Naive thymus-derived CD4-positive, alpha-beta T cell (primary cell): ENCODE data around the gene ADAMTS17. TPM values are rescaled to one million over a fixed set of nuclear protein-coding genes. Genes with fewer than 3 reads are reported as not detected.

Experiments used
- ATAC-seq: fragments of 150-1000 bp; cut with Tn5 transposase; 2 replicates; pipeline ENCODE4 v1.10.0; 2021; ENCODE audit warnings: mild to moderate bottlenecking, moderate library complexity
- CTCF ChIA-PET: fragments of 350-600 bp; sonication (Branson Sonifier 250); formaldehyde crosslinking; loops from one replicate; lab custom pipeline; 2021; ENCODE audit warnings: antibody characterized with exemption; lab: Charles Lee
- POLR2A ChIA-PET: fragments of 350-600 bp; sonication (Branson Sonifier 250); formaldehyde crosslinking; loops from one replicate; lab custom pipeline; 2021; ENCODE audit warnings: antibody characterized with exemption, inconsistent platforms; lab: Charles Lee
- DNase-seq, 9 donors: peaks; one replicate each; pipeline versions ENCODE4 v3.0.0 to v3.0.0-alpha.2; 2020 to 2022; ENCODE audit warnings: mixed read lengths in 1 of 9
- H3K27ac ChIP-seq: one replicate; pipeline ENCODE4 v1.7.0; 2013; ENCODE audit warnings: mild to moderate bottlenecking, low read depth, low read length, moderate library complexity
- H3K27me3 ChIP-seq, 2 donors: one replicate each; pipeline ENCODE4 v1.7.0; 2013; ENCODE audit warnings: low read length in 2 of 2, mild to moderate bottlenecking in 2 of 2, moderate library complexity in 2 of 2; ENCODE audit not compliant: control insufficient read depth in 2 of 2, insufficient read depth in 2 of 2
- H3K36me3 ChIP-seq, 3 experiments: 1 replicate in 2 of 3; 2 replicates in 1 of 3; pipeline ENCODE4 v1.7.0; 2013; ENCODE audit warnings: low read length in 3 of 3, mild to moderate bottlenecking in 3 of 3, moderate library complexity in 1 of 3; ENCODE audit not compliant: insufficient read depth in 3 of 3, control insufficient read depth in 2 of 3
- H3K4me1 ChIP-seq, 2 donors: one replicate each; pipeline ENCODE4 v1.7.0; 2013; ENCODE audit warnings: low read length in 2 of 2, mild to moderate bottlenecking in 2 of 2, moderate library complexity in 1 of 2; ENCODE audit not compliant: control insufficient read depth in 2 of 2, insufficient read depth in 2 of 2
- H3K4me3 ChIP-seq: 2 replicates; pipeline ENCODE4 v1.7.0; 2013; ENCODE audit warnings: mild to moderate bottlenecking, low read length
- H3K9me3 ChIP-seq, 3 experiments: 1 replicate in 2 of 3; 2 replicates in 1 of 3; pipeline ENCODE4 v1.7.0; 2013; ENCODE audit warnings: low read length in 3 of 3; ENCODE audit not compliant: control insufficient read depth in 2 of 3
- H3K27ac Mint-ChIP-seq, 9 donors: one replicate each; pipeline ENCODE4 v1.8.0; 2020 to 2022; ENCODE audit warnings: mixed read lengths in 9 of 9, mild to moderate bottlenecking in 8 of 9, moderate library complexity in 5 of 9, inconsistent platforms in 2 of 9
- H3K27me3 Mint-ChIP-seq, 5 donors: one replicate each; pipeline ENCODE4 v1.8.0; 2021 to 2022; ENCODE audit warnings: mixed read lengths in 5 of 5, mild to moderate bottlenecking in 1 of 5
- H3K36me3 Mint-ChIP-seq, 5 donors: one replicate each; pipeline ENCODE4 v1.8.0; 2020 to 2022; ENCODE audit warnings: mixed read lengths in 5 of 5, mild to moderate bottlenecking in 3 of 5, inconsistent platforms in 1 of 5
- H3K4me1 Mint-ChIP-seq, 7 donors: one replicate each; pipeline ENCODE4 v1.8.0; 2020 to 2022; ENCODE audit warnings: mixed read lengths in 7 of 7, mild to moderate bottlenecking in 3 of 7, inconsistent platforms in 1 of 7
- H3K4me3 Mint-ChIP-seq, 10 donors: one replicate each; pipeline ENCODE4 v1.8.0; 2020 to 2022; ENCODE audit warnings: mild to moderate bottlenecking in 10 of 10, mixed read lengths in 10 of 10, moderate library complexity in 6 of 10, inconsistent platforms in 2 of 10
- H3K9me3 Mint-ChIP-seq, 11 donors: one replicate each; pipeline ENCODE4 v1.8.0; 2020 to 2022; ENCODE audit warnings: mixed read lengths in 11 of 11, mild to moderate bottlenecking in 4 of 11, inconsistent platforms in 1 of 11, moderate library complexity in 1 of 11
- intact Hi-C, 2 donors: fragments of 100-400 bp; cut with micrococcal nuclease; formaldehyde crosslinking; loops; one replicate each; pipeline ENCODE4 v1.15.1; 2023
- polyA plus RNA-seq, 2 donors: library from polyadenylated mRNA; unstranded; fragments of 300-500 nt; fragmentation: Illumina TruSeq; gene quantifications; one replicate each; pipeline ENCODE4 v1.2.3, GENCODE V29; 2021
- total RNA-seq, 6 experiments: library from RNA in 5 of 6; stranded (reverse) in 5 of 6; gene quantifications; 1 replicate in 5 of 6; 2 replicates in 1 of 6; pipeline ENCODE4 v1.2.3 and lab custom pipeline; 2021 to 2026

ADAMTS17 gene
- total and polyA plus RNA-seq, 7 experiments from 2014 or later = 1.5 to 13.5 (median 3.2) TPM

DNA sequence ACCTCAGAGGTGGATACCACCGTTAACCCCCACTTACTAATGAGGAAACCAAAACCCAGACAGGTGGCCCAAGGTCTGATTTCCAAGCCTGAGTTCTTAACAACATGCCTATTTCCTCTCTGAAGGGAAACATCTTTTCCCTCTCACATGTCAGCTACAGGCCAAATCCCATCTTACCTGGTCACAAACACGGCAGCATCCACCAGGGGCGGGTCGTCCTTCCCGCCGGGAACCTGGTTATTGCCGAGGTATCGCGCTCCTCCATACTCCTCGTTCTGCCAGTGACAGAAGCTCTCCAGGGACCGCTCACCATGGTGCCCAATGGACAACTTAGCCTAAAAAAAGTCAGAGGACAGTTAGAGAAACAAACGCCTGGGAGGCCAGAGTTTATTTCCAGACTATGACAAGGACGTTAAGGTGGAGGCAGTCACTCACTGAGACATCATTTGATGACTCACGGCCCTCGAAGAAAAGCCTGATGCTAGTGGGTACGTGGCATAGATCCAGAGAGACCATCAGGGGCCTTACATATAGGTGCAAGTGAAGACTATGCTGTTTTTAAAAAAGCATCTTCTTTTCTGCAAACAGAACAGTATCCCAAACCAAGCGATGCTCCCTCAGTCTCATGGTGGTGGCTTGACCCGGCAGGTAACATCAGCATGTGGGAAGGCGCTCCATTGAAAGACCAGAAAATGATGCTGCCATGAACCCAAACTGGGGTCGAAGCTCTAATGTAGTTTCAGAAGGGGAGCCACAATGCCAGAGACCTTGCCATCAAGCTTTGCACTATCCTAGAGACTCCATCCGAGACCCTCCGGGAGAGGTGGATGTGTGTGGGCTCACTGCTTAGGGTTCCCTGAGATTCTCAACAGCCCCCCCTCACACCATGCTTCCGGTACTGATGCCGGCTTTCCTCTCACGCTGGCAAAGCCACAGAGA, 80.2 kb downstream of the ADAMTS17 start:
- Mint-ChIP-seq H3K9me3 (peaks cover 0 to 6% (median 0%) of the 10 kb centered on the region in 11 donors), H3K27ac (no peak overlapping the region), H3K27me3 (no peaks in the 10 kb centered on the region), H3K4me3 (no peak overlapping the region), H3K4me1 (no peaks in the 10 kb centered on the region), H3K36me3 (peaks cover 0 to 46% (median 29%) of the 10 kb centered on the region in 5 donors)
- H3K9me3 ChIP-seq = no peaks in the 10 kb centered on the region
- POLR2A ChIA-PET = no interaction called here
- intact Hi-C loops = no loop called here
- no peak overlapping the region for H3K27ac ChIP-seq
- CTCF ChIA-PET = interaction anchor here (0.6 kb wide), 1 partner anchor 74 kb away, joined by 3 read pairs; no protein-coding TSS in a partner anchor
- no peaks in the 10 kb centered on the region for H3K4me1 ChIP-seq
- no peak for ATAC-seq
- H3K36me3 ChIP-seq = peaks cover 0 to 3% (median 0%) of the 10 kb centered on the region in 3 experiments
- H3K4me3 ChIP-seq = no peak overlapping the region
- H3K27me3 ChIP-seq = no peaks in the 10 kb centered on the region
- no peak for DNase-seq

DNA sequence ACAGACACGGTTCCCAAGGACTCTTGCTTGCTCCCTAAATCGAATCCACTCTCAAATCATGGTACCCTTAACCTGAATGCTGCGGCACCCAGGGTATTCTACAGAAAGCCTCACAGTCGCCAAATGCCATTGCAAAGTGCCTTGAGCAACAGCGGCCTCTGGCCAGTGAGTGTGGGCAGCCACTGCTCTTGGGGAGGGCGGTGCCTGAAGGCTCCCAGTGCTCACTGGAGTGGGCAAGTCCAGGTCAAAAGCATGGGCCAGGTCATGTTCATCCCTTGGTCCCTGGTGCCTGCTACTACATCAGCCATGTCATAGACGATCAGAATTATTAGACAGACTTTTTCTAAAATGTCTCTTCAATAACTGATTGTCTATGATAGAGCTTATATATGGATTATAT, 82.5 kb downstream of the ADAMTS17 start:
- no peaks in the 10 kb centered on the region for H3K9me3 ChIP-seq
- ATAC-seq (no peak), DNase-seq (no peak)
- CTCF ChIA-PET = no interaction called here
- no peak overlapping the region for H3K27ac ChIP-seq
- no peak overlapping the region for H3K4me3 Mint-ChIP-seq
- H3K4me3 ChIP-seq = no peak overlapping the region
- H3K4me1 Mint-ChIP-seq = peaks cover 0 to 4% (median 2%) of the 10 kb centered on the region in 7 donors
- H3K36me3 ChIP-seq = peaks cover 0 to 3% (median 0%) of the 10 kb centered on the region in 3 experiments
- H3K27me3 ChIP-seq = no peaks in the 10 kb centered on the region
- POLR2A ChIA-PET = interaction anchor here (0.7 kb wide), 1 partner anchor 945 kb away, joined by 3 read pairs; no protein-coding TSS in a partner anchor
- no peaks in the 10 kb centered on the region for H3K27me3 Mint-ChIP-seq
- intact Hi-C loops = no loop called here
- peaks cover 0 to 62% (median 34%) of the 10 kb centered on the region in 5 donors for H3K36me3 Mint-ChIP-seq
- peaks cover 0 to 6% (median 0%) of the 10 kb centered on the region in 11 donors for H3K9me3 Mint-ChIP-seq
- H3K27ac Mint-ChIP-seq = no peak overlapping the region
- H3K4me1 ChIP-seq = no peaks in the 10 kb centered on the region

DNA sequence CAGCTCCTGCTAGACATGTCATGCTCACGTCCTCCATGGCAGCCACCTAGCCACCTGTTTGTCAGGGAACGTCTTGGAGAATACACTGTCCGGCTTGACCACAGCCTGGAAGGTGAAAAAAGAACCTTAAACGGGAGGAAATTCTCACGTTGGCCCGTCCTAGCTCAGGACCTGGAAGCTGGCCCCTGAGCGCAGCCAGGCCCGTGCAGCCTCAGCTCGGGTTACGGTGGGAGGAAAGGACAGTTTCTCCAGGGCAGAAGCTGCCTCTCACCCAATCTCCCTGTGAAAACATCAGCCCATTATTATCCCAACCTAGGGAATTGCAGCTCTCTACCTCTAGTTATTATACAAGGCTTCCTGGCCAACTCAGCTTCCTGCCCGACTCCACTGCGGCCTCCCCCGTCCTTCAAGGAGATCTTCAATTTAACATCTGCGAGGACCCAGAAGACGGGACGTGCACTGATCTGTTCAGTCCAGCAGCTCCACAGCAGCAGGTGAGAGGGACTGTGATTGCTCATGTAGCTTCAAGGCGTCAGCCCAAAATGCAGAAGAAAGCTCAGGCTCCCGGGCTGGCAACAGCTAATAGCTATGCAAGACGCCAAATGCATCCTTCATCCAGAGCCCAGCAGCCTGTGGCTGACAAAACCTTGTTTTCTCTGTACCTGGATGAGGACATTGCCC, 84.7 kb downstream of the ADAMTS17 start:
- Histone ChIP-seq H3K27ac (no peak overlapping the region), H3K4me1 (no peaks in the 10 kb centered on the region), H3K4me3 (no peak overlapping the region), H3K36me3 (peaks cover 0 to 3% (median 0%) of the 10 kb centered on the region in 3 experiments), H3K9me3 (no peaks in the 10 kb centered on the region), H3K27me3 (no peaks in the 10 kb centered on the region)
- CTCF ChIA-PET = interaction anchor here (1.2 kb wide), 1 partner anchor 9 kb away, joined by 4 read pairs; no protein-coding TSS in a partner anchor
- H3K9me3 Mint-ChIP-seq = peaks cover 0 to 6% (median 0%) of the 10 kb centered on the region in 11 donors
- H3K27ac Mint-ChIP-seq = no peak overlapping the region
- no peak for ATAC-seq
- peaks cover 0 to 12% (median 4%) of the 10 kb centered on the region in 7 donors for H3K4me1 Mint-ChIP-seq
- no peaks in the 10 kb centered on the region for H3K27me3 Mint-ChIP-seq
- POLR2A ChIA-PET = no interaction called here
- intact Hi-C loops = no loop called here
- H3K36me3 Mint-ChIP-seq = peaks cover 0 to 68% (median 34%) of the 10 kb centered on the region in 5 donors
- peak in 1 of 9 donors; percentile 13 for DNase-seq
- no peak overlapping the region for H3K4me3 Mint-ChIP-seq

GRCh38 chr15:100256101-100256969, 85.4 kb downstream of the ADAMTS17 start:
- Mint-ChIP-seq H3K4me1 (peaks cover 0 to 12% (median 4%) of the 10 kb centered on the region in 7 donors), H3K36me3 (peaks cover 0 to 66% (median 29%) of the 10 kb centered on the region in 5 donors), H3K9me3 (peaks cover 0 to 6% (median 0%) of the 10 kb centered on the region in 11 donors), H3K4me3 (no peak overlapping the region), H3K27ac (no peak overlapping the region), H3K27me3 (no peaks in the 10 kb centered on the region)
- ChIA-PET CTCF (interaction anchor here (1.2 kb wide), 1 partner anchor 9 kb away, joined by 4 read pairs; no protein-coding TSS in a partner anchor), POLR2A (no interaction called here)
- no peaks in the 10 kb centered on the region for H3K4me1 ChIP-seq
- ATAC-seq (no peak), DNase-seq (no peak)
- H3K36me3 ChIP-seq = peaks cover 0 to 3% (median 0%) of the 10 kb centered on the region in 3 experiments
- no peaks in the 10 kb centered on the region for H3K27me3 ChIP-seq
- H3K27ac ChIP-seq = no peak overlapping the region
- no peak overlapping the region for H3K4me3 ChIP-seq
- no peaks in the 10 kb centered on the region for H3K9me3 ChIP-seq
- intact Hi-C loops = no loop called here

- CTCF ChIA-PET = no interaction called here
- POLR2A ChIA-PET = no interaction called here
- peaks cover 0 to 6% (median 0%) of the 10 kb centered on the region in 11 donors for H3K9me3 Mint-ChIP-seq
These were observed 86.1 kb downstream of the ADAMTS17 start for GRCh38 chr15:100255644-100256043.

GRCh38 chr15:100254691-100255090, 87.1 kb downstream of the ADAMTS17 start:
- DNase-seq (peak in 1 of 9 donors; percentile 1), ATAC-seq (no peak)
- no peaks in the 10 kb centered on the region for H3K27me3 Mint-ChIP-seq
- peaks cover 0 to 6% (median 0%) of the 10 kb centered on the region in 11 donors for H3K9me3 Mint-ChIP-seq
- H3K36me3 Mint-ChIP-seq = peaks cover 0 to 56% (median 20%) of the 10 kb centered on the region in 5 donors
- intact Hi-C loops = no loop called here
- POLR2A ChIA-PET = interaction anchor here (0.6 kb wide), 1 partner anchor 1918 kb away, joined by 3 read pairs; no protein-coding TSS in a partner anchor
- CTCF ChIA-PET = no interaction called here
- H3K4me3 Mint-ChIP-seq = no peak overlapping the region
- no peaks in the 10 kb centered on the region for H3K27me3 ChIP-seq
- H3K4me1 Mint-ChIP-seq = peaks cover 0 to 12% (median 4%) of the 10 kb centered on the region in 7 donors
- H3K27ac ChIP-seq = no peak overlapping the region
- peaks cover 0 to 3% (median 0%) of the 10 kb centered on the region in 3 experiments for H3K36me3 ChIP-seq
- no peaks in the 10 kb centered on the region for H3K4me1 ChIP-seq
- no peak overlapping the region for H3K4me3 ChIP-seq
- H3K9me3 ChIP-seq = no peaks in the 10 kb centered on the region
- H3K27ac Mint-ChIP-seq = no peak overlapping the region

More at GRCh38 chr15:100255644-100256043, 86.1 kb downstream of the ADAMTS17 start:
- peaks cover 0 to 60% (median 22%) of the 10 kb centered on the region in 5 donors for H3K36me3 Mint-ChIP-seq
- Histone ChIP-seq H3K36me3 (peaks cover 0 to 3% (median 0%) of the 10 kb centered on the region in 3 experiments), H3K4me1 (no peaks in the 10 kb centered on the region), H3K9me3 (no peaks in the 10 kb centered on the region), H3K27ac (no peak overlapping the region), H3K4me3 (no peak overlapping the region), H3K27me3 (no peaks in the 10 kb centered on the region)
- H3K4me3 Mint-ChIP-seq = no peak overlapping the region
- no peak overlapping the region for H3K27ac Mint-ChIP-seq
- intact Hi-C loops = no loop called here
- H3K27me3 Mint-ChIP-seq = no peaks in the 10 kb centered on the region
- DNase-seq (peak in 1 of 9 donors; percentile 1), ATAC-seq (no peak)
- H3K4me1 Mint-ChIP-seq = peaks cover 0 to 12% (median 4%) of the 10 kb centered on the region in 7 donors
